GM18861 (cell line): ENCODE data around the gene DGKH.
"Not testable (repeated sequence)": the region's sequence is repeated elsewhere in the genome, so short reads cannot be mapped to it uniquely, and the experiment has no call there.

Experiments used
- ATAC-seq: cut with Tn5 transposase; IDR thresholded peaks from one replicate; pipeline ENCODE4 v1.9.1; 2021; ENCODE audit not compliant: unreplicated experiment

Gene DGKH

GRCh38 chr13:42163910-42164309 is 115.5 kb downstream of the DGKH start:
- ATAC-seq: not testable (repeated sequence)

- no peak for ATAC-seq
Measured at GRCh38 chr13:42164557-42165125, 116.2 kb downstream of the DGKH start.

GRCh38 chr13:42168496-42168895 is 120.0 kb downstream of the DGKH start:
- no peak for ATAC-seq

- no peak for ATAC-seq
Measured at GRCh38 chr13:42170029-42170428, 121.6 kb downstream of the DGKH start.

- no peak for ATAC-seq
Measured at GRCh38 chr13:42173789-42174343, 125.4 kb downstream of the DGKH start.

GRCh38 chr13:42174344-42175162 is 126.1 kb downstream of the DGKH start:
- ATAC-seq: no peak

- ATAC-seq: no peak
Measured at GRCh38 chr13:42176294-42176693, 127.8 kb downstream of the DGKH start.

- no peak for ATAC-seq
Measured at GRCh38 chr13:42177189-42177588, 128.7 kb downstream of the DGKH start.

- no peak for ATAC-seq
Measured at GRCh38 chr13:42181381-42181953, 133.0 kb downstream of the DGKH start.

GRCh38 chr13:42189061-42189460 is 140.6 kb downstream of the DGKH start:
- no peak for ATAC-seq

GRCh38 chr13:42190529-42190928 is 142.1 kb downstream of the DGKH start:
- ATAC-seq: no peak

GRCh38 chr13:42211704-42212464 is 163.4 kb downstream of the DGKH start:
- ATAC-seq: no peak

- no peak for ATAC-seq
Measured at GRCh38 chr13:42214446-42214845, 166.0 kb downstream of the DGKH start.

GRCh38 chr13:42215578-42216421 is 167.4 kb downstream of the DGKH start:
- no peak for ATAC-seq

GRCh38 chr13:42216422-42216735 is 167.9 kb downstream of the DGKH start:
- ATAC-seq: no peak

GRCh38 chr13:42218576-42218975 is 170.1 kb downstream of the DGKH start:
- no peak for ATAC-seq

- no peak for ATAC-seq
Measured at GRCh38 chr13:42219051-42219450, 170.6 kb downstream of the DGKH start.

- no peak for ATAC-seq
Measured at GRCh38 chr13:42219876-42220275, 171.4 kb downstream of the DGKH start.

GRCh38 chr13:42221121-42221765 is 172.8 kb downstream of the DGKH start:
- no peak for ATAC-seq

GRCh38 chr13:42223681-42224080 is 175.2 kb downstream of the DGKH start:
- no peak for ATAC-seq
